Spleen (tissue), 7 donors: ENCODE measurements around the gene VAMP2.
A peak's percentile ranks its signal among the peaks of the same experiment; 100 is the strongest.

Experiments
- POLR2AphosphoS5 ChIP-seq, 3 donors: sonication (generic); formaldehyde crosslinking; IDR thresholded peaks; one replicate each; pipeline ENCODE4 v1.5.1; 2017; ENCODE audit warnings: antibody characterized with exemption in 3 of 3
- TF ChIP-seq, protein P1 (sequence below), 11 experiments: fragments of 200-600 bp in 7 of 11; fragments of 450-650 bp in 4 of 11; sonication (generic) in 4 of 11; IDR thresholded peaks in 8 of 11; conservative IDR thresholded peaks in 3 of 11; 1 replicate in 7 of 11; 2 replicates in 4 of 11; pipeline versions ENCODE4 v1.4.0 to v1.8.0; 2016 to 2021; ENCODE audit warnings: antibody characterized with exemption in 11 of 11, inconsistent platforms in 4 of 11, mild to moderate bottlenecking in 1 of 11
- donor health status: DM: no; HTN: no; CAD: no; lungs with moderate emphysema.
- donor health status: DM: no; HTN: no; CAD: no.
- donor health status: DM: no; HTN: no; CAD: no.

DNA sequence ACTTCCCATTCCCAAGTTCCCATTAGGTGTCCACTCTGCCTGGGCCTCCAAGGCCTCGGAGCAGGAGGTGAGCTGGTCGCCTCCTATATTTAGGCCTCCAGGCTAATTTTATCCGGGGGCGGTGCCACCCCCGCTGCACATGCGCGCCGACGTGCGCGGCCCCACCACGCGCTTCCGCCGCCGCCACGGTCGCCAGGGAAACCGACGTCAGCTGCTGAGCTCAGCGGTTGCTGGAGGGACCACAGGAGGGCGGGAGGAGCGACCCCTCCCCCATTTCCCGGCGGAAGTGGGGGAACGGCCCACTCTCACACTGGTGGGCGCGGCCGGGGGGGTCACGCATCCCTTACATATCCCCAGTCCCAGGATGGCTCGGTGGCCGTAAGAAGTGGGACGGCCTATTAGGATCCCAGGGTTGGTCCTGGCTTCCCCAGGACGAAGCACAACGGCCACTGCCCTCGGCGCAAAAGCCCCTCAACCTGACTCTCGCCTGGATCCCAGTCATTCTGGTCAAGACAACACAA, 11.6 kb downstream of the VAMP2 start:
- TF ChIP-seq, protein P1, sequence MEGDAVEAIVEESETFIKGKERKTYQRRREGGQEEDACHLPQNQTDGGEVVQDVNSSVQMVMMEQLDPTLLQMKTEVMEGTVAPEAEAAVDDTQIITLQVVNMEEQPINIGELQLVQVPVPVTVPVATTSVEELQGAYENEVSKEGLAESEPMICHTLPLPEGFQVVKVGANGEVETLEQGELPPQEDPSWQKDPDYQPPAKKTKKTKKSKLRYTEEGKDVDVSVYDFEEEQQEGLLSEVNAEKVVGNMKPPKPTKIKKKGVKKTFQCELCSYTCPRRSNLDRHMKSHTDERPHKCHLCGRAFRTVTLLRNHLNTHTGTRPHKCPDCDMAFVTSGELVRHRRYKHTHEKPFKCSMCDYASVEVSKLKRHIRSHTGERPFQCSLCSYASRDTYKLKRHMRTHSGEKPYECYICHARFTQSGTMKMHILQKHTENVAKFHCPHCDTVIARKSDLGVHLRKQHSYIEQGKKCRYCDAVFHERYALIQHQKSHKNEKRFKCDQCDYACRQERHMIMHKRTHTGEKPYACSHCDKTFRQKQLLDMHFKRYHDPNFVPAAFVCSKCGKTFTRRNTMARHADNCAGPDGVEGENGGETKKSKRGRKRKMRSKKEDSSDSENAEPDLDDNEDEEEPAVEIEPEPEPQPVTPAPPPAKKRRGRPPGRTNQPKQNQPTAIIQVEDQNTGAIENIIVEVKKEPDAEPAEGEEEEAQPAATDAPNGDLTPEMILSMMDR (IDR thresholded peaks at IDR 0.05 in 8 of 11, conservative IDR thresholded peaks at IDR 0.05 in 3 of 11): peak in 7 of 11 experiments; percentile 5 to 47 (median 27)
- TF ChIP-seq POLR2AphosphoS5 (IDR thresholded peaks at IDR 0.05): peak; percentile 90 to 95 (median 90)
